GM12891 (cell line): ENCODE measurements around the gene ARFGEF3.

Source experiments
- DNase-seq: peaks from one replicate; pipeline ENCODE4 v3.0.0; 2011; ENCODE audit warnings: low spot score; ENCODE audit not compliant: insufficient read length
- FAIRE-seq: peaks from 2 replicates; lab custom pipeline; 2011; peaks lifted over from hg19 to GRCh38; lab: Jason Lieb, UNC
- PAX5 ChIP-seq: IDR thresholded peaks from 2 replicates; pipeline ENCODE4 v1.6.1; 2011; ENCODE audit warnings: low read length, moderate library complexity, mild to moderate bottlenecking; ENCODE audit not compliant: insufficient read depth, severe bottlenecking
- POLR2A ChIP-seq: IDR thresholded peaks from 2 replicates; pipeline ENCODE4 v1.6.1; 2011; ENCODE audit warnings: low read depth, low read length, control low read depth
- POLR2AphosphoS5 ChIP-seq: IDR thresholded peaks from 2 replicates; pipeline ENCODE4 v1.6.1; 2011; ENCODE audit warnings: low read depth, low read length, control low read depth
- POU2F2 ChIP-seq: IDR thresholded peaks from 2 replicates; pipeline ENCODE4 v1.6.1; 2011; ENCODE audit warnings: low read depth, mild to moderate bottlenecking, control low read depth, low read length, moderate library complexity
- SPI1 ChIP-seq: IDR thresholded peaks from 2 replicates; pipeline ENCODE4 v1.6.1; 2011; ENCODE audit warnings: low read depth, low read length, control low read depth
- TAF1 ChIP-seq: IDR thresholded peaks from 2 replicates; pipeline ENCODE4 v1.6.1; 2011; ENCODE audit warnings: low read depth, low read length, control low read depth

ARFGEF3 gene

GRCh38 chr6:138235693-138236092, 74.0 kb downstream of the ARFGEF3 start:
- FAIRE-seq: no peak
- DNase-seq: no peak
- no peak for TF ChIP-seq POU2F2
- TF ChIP-seq TAF1: no peak
- no peak for TF ChIP-seq POLR2AphosphoS5
- TF ChIP-seq POLR2A: no peak
- no peak for TF ChIP-seq SPI1
- no peak for TF ChIP-seq PAX5

- TF ChIP-seq POU2F2 (no peak), TAF1 (no peak), PAX5 (no peak), SPI1 (no peak), POLR2A (no peak), POLR2AphosphoS5 (no peak)
- DNase-seq: no peak
- FAIRE-seq: no peak
Measured at GRCh38 chr6:138237463-138237862, 75.7 kb downstream of the ARFGEF3 start.

GRCh38 chr6:138238368-138238767, 76.6 kb downstream of the ARFGEF3 start:
- DNase-seq (no peak), FAIRE-seq (no peak)
- TF ChIP-seq POLR2A (no peak), POLR2AphosphoS5 (no peak), POU2F2 (no peak), TAF1 (no peak), PAX5 (no peak), SPI1 (no peak)

GRCh38 chr6:138239774-138240173, 78.0 kb downstream of the ARFGEF3 start:
- DNase-seq (no peak), FAIRE-seq (no peak)
- TF ChIP-seq POLR2A (no peak), PAX5 (no peak), TAF1 (no peak), SPI1 (no peak), POLR2AphosphoS5 (no peak), POU2F2 (no peak)

- DNase-seq (no peak), FAIRE-seq (no peak)
- no peak for TF ChIP-seq POU2F2
- no peak for TF ChIP-seq TAF1
- no peak for TF ChIP-seq PAX5
- TF ChIP-seq SPI1: no peak
- TF ChIP-seq POLR2A: no peak
- TF ChIP-seq POLR2AphosphoS5: no peak
Measured at GRCh38 chr6:138240476-138241245, 78.9 kb downstream of the ARFGEF3 start.

GRCh38 chr6:138241381-138241780, 79.6 kb downstream of the ARFGEF3 start:
- DNase-seq (no peak), FAIRE-seq (no peak)
- TF ChIP-seq POLR2AphosphoS5 (no peak), POU2F2 (no peak), TAF1 (no peak), POLR2A (no peak), PAX5 (no peak), SPI1 (no peak)

GRCh38 chr6:138241934-138242333, 80.2 kb downstream of the ARFGEF3 start:
- DNase-seq (no peak), FAIRE-seq (no peak)
- TF ChIP-seq PAX5 (no peak), POU2F2 (no peak), POLR2AphosphoS5 (no peak), SPI1 (no peak), TAF1 (no peak), POLR2A (no peak)

GRCh38 chr6:138242987-138243592, 81.4 kb downstream of the ARFGEF3 start:
- FAIRE-seq: no peak
- no peak for DNase-seq
- TF ChIP-seq POU2F2: no peak
- no peak for TF ChIP-seq PAX5
- TF ChIP-seq POLR2A: no peak
- no peak for TF ChIP-seq POLR2AphosphoS5
- TF ChIP-seq TAF1: no peak
- no peak for TF ChIP-seq SPI1

GRCh38 chr6:138245751-138246150, 84.0 kb downstream of the ARFGEF3 start:
- FAIRE-seq: no peak
- TF ChIP-seq POLR2AphosphoS5: no peak
- no peak for TF ChIP-seq SPI1
- no peak for TF ChIP-seq TAF1
- no peak for TF ChIP-seq POU2F2
- TF ChIP-seq PAX5: no peak
- no peak for TF ChIP-seq POLR2A
- DNase-seq: no peak
